Measurements from ENCODE around the gene OGDH. TPM values are rescaled to one million over a fixed set of nuclear protein-coding genes. Genes with fewer than 3 reads are reported as not detected.

The OGDH gene
- total and polyA plus RNA-seq, 7 donors, result 39.0 to 102 (median 74.4) TPM

- 44 to 73% methylated on average over 3 of the region's 3 CpGs for WGBS, 2 donors
- Histone ChIP-seq H3K27ac (no peak overlapping the region), H3K36me3 (peaks cover 0 to 59% (median 22%) of the 10 kb centered on the region in 4 donors), H3K4me3 (no peak overlapping the region), H3K4me1 (peaks cover 0 to 11% (median 8%) of the 10 kb centered on the region in 4 donors), H3K27me3 (no peaks in the 10 kb centered on the region), H3K9me3 (no peaks in the 10 kb centered on the region)
- no peak for TF ChIP-seq EP300 (IDR thresholded peaks at IDR 0.05)
- no peak for TF ChIP-seq POLR2AphosphoS5 (IDR thresholded peaks at IDR 0.05)
- TF ChIP-seq POLR2A (IDR thresholded peaks at IDR 0.05), result no peak
- TF ChIP-seq CTCF (IDR thresholded peaks at IDR 0.05), result no peak
- intact Hi-C loops (cut with DNase I), result no loop called here
- no peak for DNase-seq
Measured at GRCh38 chr7:44646921-44647636, 40.7 kb downstream of the OGDH start.

GRCh38 chr7:44647981-44648714 lies 41.7 kb downstream of the OGDH start:
- Histone ChIP-seq H3K27ac (no peak overlapping the region), H3K9me3 (no peaks in the 10 kb centered on the region), H3K27me3 (no peaks in the 10 kb centered on the region), H3K4me1 (peaks cover 0 to 11% (median 8%) of the 10 kb centered on the region in 4 donors), H3K4me3 (no peak overlapping the region), H3K36me3 (peaks cover 0 to 64% (median 22%) of the 10 kb centered on the region in 4 donors)
- 89 to 94% methylated on average over 4 of the region's 4 CpGs for WGBS, 2 donors
- DNase-seq, result no peak
- intact Hi-C loops (cut with DNase I), result no loop called here
- TF ChIP-seq POLR2A (IDR thresholded peaks at IDR 0.05), result no peak
- TF ChIP-seq EP300 (IDR thresholded peaks at IDR 0.05), result no peak
- TF ChIP-seq CTCF (IDR thresholded peaks at IDR 0.05), result no peak
- no peak for TF ChIP-seq POLR2AphosphoS5 (IDR thresholded peaks at IDR 0.05)

GRCh38 chr7:44650242-44650641 lies 43.8 kb downstream of the OGDH start:
- Histone ChIP-seq H3K9me3 (no peaks in the 10 kb centered on the region), H3K27ac (peak overlapping the region in 3 of 4 donors; percentile 1 to 60 (median 52)), H3K36me3 (peaks cover 0 to 82% (median 22%) of the 10 kb centered on the region in 4 donors), H3K4me3 (no peak overlapping the region), H3K4me1 (peaks cover 0 to 11% (median 8%) of the 10 kb centered on the region in 4 donors), H3K27me3 (no peaks in the 10 kb centered on the region)
- intact Hi-C loops (cut with DNase I), result no loop called here
- 97% methylated on average over 4 of the region's 4 CpGs for WGBS, 2 donors
- no peak for DNase-seq
- TF ChIP-seq CTCF (IDR thresholded peaks at IDR 0.05), result no peak

GRCh38 chr7:44650772-44651171 lies 44.3 kb downstream of the OGDH start:
- H3K9me3 ChIP-seq, result no peaks in the 10 kb centered on the region
- H3K36me3 ChIP-seq, result peaks cover 0 to 82% (median 22%) of the 10 kb centered on the region in 4 donors
- WGBS, 2 donors, result 76 to 85% methylated on average over 5 of the region's 5 CpGs
- H3K27ac ChIP-seq, result peak overlapping the region in 3 of 4 donors; percentile 1 to 60 (median 52)
- no peak for TF ChIP-seq POLR2A (IDR thresholded peaks at IDR 0.05)
- no peaks in the 10 kb centered on the region for H3K27me3 ChIP-seq
- H3K4me3 ChIP-seq, result no peak overlapping the region
- intact Hi-C loops (cut with DNase I), result no loop called here
- peaks cover 0 to 11% (median 8%) of the 10 kb centered on the region in 4 donors for H3K4me1 ChIP-seq
- DNase-seq, result no peak

- DNase-seq, result no peak
- TF ChIP-seq EP300 (IDR thresholded peaks at IDR 0.05) (no peak), POLR2AphosphoS5 (IDR thresholded peaks at IDR 0.05) (no peak), CTCF (IDR thresholded peaks at IDR 0.05) (no peak), POLR2A (IDR thresholded peaks at IDR 0.05) (no peak)
- intact Hi-C loops (cut with DNase I), result no loop called here
- Histone ChIP-seq H3K9me3 (no peaks in the 10 kb centered on the region), H3K27me3 (no peaks in the 10 kb centered on the region), H3K4me3 (no peak overlapping the region), H3K4me1 (peaks cover 0 to 11% (median 8%) of the 10 kb centered on the region in 4 donors), H3K36me3 (peaks cover 0 to 84% (median 20%) of the 10 kb centered on the region in 4 donors), H3K27ac (no peak overlapping the region)
- 94 to 96% methylated on average over 5 of the region's 5 CpGs for whole genome bisulfite sequencing, 2 donors
Measured at GRCh38 chr7:44652535-44652934, 46.1 kb downstream of the OGDH start.
